Cardiac fibroblast (primary cell): ENCODE results near the gene CSTPP1.

Experiments used
- DNase-seq, 2 donors: peaks; one replicate each; pipeline versions ENCODE4 v3.0.0 to v3.0.0-alpha.2; 2010; ENCODE audit warnings: low read depth in 2 of 2
- H3K4me3 ChIP-seq, 2 donors: replicated peaks in 1 of 2; 1 replicate in 1 of 2; 2 replicates in 1 of 2; pipeline ENCODE4 v1.5.1; 2011; ENCODE audit warnings: low read depth in 2 of 2, low read length in 2 of 2, mild to moderate bottlenecking in 2 of 2, moderate library complexity in 1 of 2
- CTCF ChIP-seq: IDR thresholded peaks from one replicate; pipeline ENCODE4 v1.5.1; 2011; ENCODE audit warnings: low read depth, mild to moderate bottlenecking, low read length, inconsistent platforms

The CSTPP1 gene

GRCh38 chr11:46976182-46976854, 39.8 kb downstream of the CSTPP1 start:
- DNase-seq = no peak
- H3K4me3 ChIP-seq = no peak overlapping the region
- TF ChIP-seq CTCF = no peak

GRCh38 chr11:46977038-46977813, 40.7 kb downstream of the CSTPP1 start:
- no peak for DNase-seq
- no peak for TF ChIP-seq CTCF
- H3K4me3 ChIP-seq = no peak overlapping the region

- H3K4me3 ChIP-seq = no peak overlapping the region
- DNase-seq = peak in 1 of 2 donors; percentile 28
- no peak for TF ChIP-seq CTCF
Measured at GRCh38 chr11:46978005-46978491, 41.5 kb downstream of the CSTPP1 start.

- no peak for DNase-seq
- H3K4me3 ChIP-seq = no peak overlapping the region
- TF ChIP-seq CTCF = no peak
Measured at GRCh38 chr11:46979358-46979757, 42.8 kb downstream of the CSTPP1 start.

GRCh38 chr11:46981436-46981835, 44.9 kb downstream of the CSTPP1 start:
- no peak for DNase-seq
- H3K4me3 ChIP-seq = no peak overlapping the region
- no peak for TF ChIP-seq CTCF

- no peak overlapping the region for H3K4me3 ChIP-seq
- no peak for DNase-seq
- TF ChIP-seq CTCF = no peak
Measured at GRCh38 chr11:46982797-46983452, 46.4 kb downstream of the CSTPP1 start.
